ENCODE results near the gene SRC. TPM values are rescaled to one million over a fixed set of nuclear protein-coding genes. Genes with fewer than 3 reads are reported as not detected.

SRC gene
- total RNA-seq, 1 experiment from 2014 or later, result 42.3 TPM

GRCh38 chr20:37389241-37389747, 43.4 kb downstream of the SRC start:
- no TSS peak for BruUV-seq (replicated peaks)
- Histone ChIP-seq H3K36me3 (ENCODE audit: control insufficient read depth in 1 of 2, insufficient read depth in 2 of 2, low read length in 2 of 2) (peaks cover 0 to 14% of the 10 kb centered on the region in 2 experiments; a peak in 2 of 4 replicates), H3K27me3 (ENCODE audit: insufficient read depth, low read length) (no peaks in the 10 kb centered on the region), H3K4me2 (ENCODE audit: low read length) (no peak overlapping the region), H4K20me1 (ENCODE audit: insufficient read depth) (no peaks in the 10 kb centered on the region), H3K9me3 (ENCODE audit: control insufficient read depth in 1 of 2, insufficient read depth in 1 of 2, low read depth in 1 of 2, low read length in 2 of 2) (no peaks in the 10 kb centered on the region), H3K4me3 (replicated peaks in 1 of 2; ENCODE audit: low read depth in 1 of 2, low read length in 2 of 2) (no peak overlapping the region), H2AFZ (ENCODE audit: low read depth, low read length, poor library complexity, severe bottlenecking) (no peak overlapping the region), H3K27ac (ENCODE audit: low read depth, low read length) (no peak overlapping the region), H3K9me2 (ENCODE audit: insufficient read depth) (no peaks in the 10 kb centered on the region), H3K4me1 (ENCODE audit: control insufficient read depth in 1 of 2, insufficient read depth in 2 of 2, low read length in 2 of 2) (peaks cover 0 to 7% of the 10 kb centered on the region in 2 experiments; a peak in 1 of 4 replicates), H3K9ac (ENCODE audit: low read length) (no peak overlapping the region), H3K79me2 (ENCODE audit: insufficient read depth, low read length) (no peaks in the 10 kb centered on the region)
- ATAC-seq (no peak), DNase-seq (ENCODE audit: low read depth, low spot score) (no peak)
- ChIA-PET POLR2A (no interaction called here), RAD21 (ENCODE audit: low non-redundant PET in 1 of 2, low total read pairs in 2 of 2, uncharacterized antibody in 2 of 2, unreplicated experiment in 2 of 2) (no interaction called here), CTCF (no interaction called here)
- no peak for TF ChIP-seq CEBPB (IDR thresholded peaks at IDR 0.05; ENCODE audit: low read depth)
- TF ChIP-seq SRF (IDR thresholded peaks at IDR 0.05; ENCODE audit: low read depth), result no peak
- TF ChIP-seq EZH2 (IDR thresholded peaks at IDR 0.05), result no peak
- TF ChIP-seq REST (IDR thresholded peaks at IDR 0.05; ENCODE audit: low read depth), result no peak
- TF ChIP-seq POLR2AphosphoS5 (IDR thresholded peaks at IDR 0.05; ENCODE audit: low read depth, low read length), result no peak
- no peak for TF ChIP-seq CTCF (IDR thresholded peaks at IDR 0.05 in 2 of 3, conservative IDR thresholded peaks at IDR 0.05 in 1 of 3; ENCODE audit: borderline replicate concordance in 1 of 3, insufficient read depth in 1 of 3, low read depth in 2 of 3, low read length in 2 of 3)
- TF ChIP-seq ZFX (IDR thresholded peaks at IDR 0.05), result no peak
- TF ChIP-seq EZH2phosphoT487 (IDR thresholded peaks at IDR 0.05; ENCODE audit: borderline replicate concordance), result no peak
- TF ChIP-seq JUND (IDR thresholded peaks at IDR 0.05), result no peak
- no peak for TF ChIP-seq POLR2A (IDR thresholded peaks at IDR 0.05; ENCODE audit: borderline replicate concordance, extremely low read depth, insufficient read depth, insufficient read length)
- TF ChIP-seq ATF3 (IDR thresholded peaks at IDR 0.05), result no peak
- intact Hi-C loops (cut with micrococcal nuclease), result no loop called here

All from HCT116 (cell line).